ENCODE measurements around the gene C13orf46. TPM values are rescaled to one million over a fixed set of nuclear protein-coding genes. Genes with fewer than 3 reads are reported as not detected.
"Not testable (repeated sequence)": the region's sequence is repeated elsewhere in the genome, so short reads cannot be mapped to it uniquely, and the experiment has no call there.

The C13orf46 gene
- total RNA-seq, 1 donor from 2014 or later: 0.61 TPM

GRCh38 chr13:113913838-113914237, 60.0 kb downstream of the C13orf46 start:
- H3K27ac Mint-ChIP-seq; H3K9me3 Mint-ChIP-seq; intact Hi-C loops (cut with micrococcal nuclease); H3K36me3 Mint-ChIP-seq (ENCODE audit: low read depth); DNase-seq; H3K4me3 Mint-ChIP-seq; H3K4me1 Mint-ChIP-seq: not testable (repeated sequence)
- peaks cover 47% of the 10 kb centered on the region for H3K27me3 Mint-ChIP-seq

DNA sequence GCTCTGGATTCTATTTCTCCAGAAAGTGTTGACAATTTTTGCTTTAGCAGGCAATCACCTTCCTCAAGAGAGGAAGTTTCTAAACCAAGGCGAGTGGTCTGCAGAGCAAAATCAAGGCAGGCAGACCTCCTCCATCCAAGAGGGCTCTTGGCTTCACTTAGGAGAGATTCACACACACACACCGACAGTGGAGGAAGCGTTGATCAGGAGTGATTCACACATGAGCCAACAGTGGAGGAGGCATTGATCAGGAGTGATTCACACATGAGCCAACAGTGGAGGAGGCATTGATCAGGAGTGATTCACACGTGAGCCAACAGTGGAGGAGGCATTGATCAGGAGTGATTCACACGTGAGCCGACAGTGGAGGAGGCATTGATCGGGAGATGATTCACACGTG, 60.5 kb downstream of the C13orf46 start:
- H3K9me3 Mint-ChIP-seq; intact Hi-C loops (cut with micrococcal nuclease); H3K4me1 Mint-ChIP-seq; H3K4me3 Mint-ChIP-seq; H3K27ac Mint-ChIP-seq; H3K36me3 Mint-ChIP-seq (ENCODE audit: low read depth); DNase-seq: not testable (repeated sequence)
- peaks cover 50% of the 10 kb centered on the region for H3K27me3 Mint-ChIP-seq

GRCh38 chr13:113912596-113912995, 61.3 kb downstream of the C13orf46 start:
- intact Hi-C loops (cut with micrococcal nuclease): no loop called here
- H3K27me3 Mint-ChIP-seq: peaks cover 56% of the 10 kb centered on the region
- H3K4me3 Mint-ChIP-seq: no peak overlapping the region
- H3K36me3 Mint-ChIP-seq (ENCODE audit: low read depth): no peaks in the 10 kb centered on the region
- no peaks in the 10 kb centered on the region for H3K9me3 Mint-ChIP-seq
- DNase-seq: no peak
- H3K27ac Mint-ChIP-seq: no peak overlapping the region
- peaks cover 3% of the 10 kb centered on the region for H3K4me1 Mint-ChIP-seq

DNA sequence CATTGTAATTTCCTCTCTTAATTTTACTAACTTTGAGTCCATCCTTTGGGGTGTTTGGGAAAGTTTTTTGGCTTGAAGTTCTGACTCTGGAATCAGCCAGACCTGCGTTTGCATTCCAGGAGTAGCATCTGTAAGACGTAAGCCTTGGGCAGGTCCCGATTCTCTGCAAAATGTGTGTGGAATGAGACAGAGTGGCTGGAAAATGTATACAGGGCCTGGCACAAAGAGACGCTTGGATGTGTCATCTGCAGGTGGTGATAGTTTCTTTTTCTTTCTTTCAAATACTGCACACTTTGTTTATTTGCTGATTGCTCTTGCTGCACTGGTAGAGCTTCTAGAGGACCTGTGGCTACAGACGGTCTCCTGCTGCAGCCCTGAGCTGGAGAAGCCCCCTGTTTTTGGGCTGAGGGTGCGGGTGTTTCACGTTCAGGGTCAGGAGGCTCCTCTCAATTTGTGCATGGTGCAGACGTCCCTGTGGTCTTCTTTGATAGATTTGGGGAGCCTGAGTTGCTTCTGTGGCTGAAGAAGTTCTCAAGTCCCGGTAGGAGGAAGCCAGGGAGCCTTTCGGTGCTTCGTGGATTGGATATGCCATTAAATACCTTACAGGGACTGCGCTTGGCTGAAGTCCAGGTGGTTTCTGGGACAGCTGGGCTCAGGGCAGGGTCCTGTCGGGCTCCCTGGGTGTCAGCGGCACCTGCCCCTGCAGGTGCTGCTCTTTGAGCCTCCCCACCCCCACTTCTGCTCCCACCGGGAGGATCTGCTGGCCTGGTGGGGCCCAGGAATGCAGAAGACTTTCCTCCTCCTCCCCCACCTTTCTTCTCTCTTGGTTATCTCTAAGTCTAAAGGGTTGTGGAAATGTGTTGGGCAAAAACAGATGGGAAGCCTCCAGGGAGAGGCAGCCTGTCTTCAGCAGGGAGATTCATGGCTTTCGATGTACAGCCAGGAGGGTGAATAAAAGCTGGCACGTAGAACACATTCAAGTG, 66.0 kb downstream of the C13orf46 start:
- Mint-ChIP-seq H3K36me3 (ENCODE audit: low read depth) (no peaks in the 10 kb centered on the region), H3K27me3 (peaks cover 50% of the 10 kb centered on the region), H3K9me3 (no peaks in the 10 kb centered on the region), H3K27ac (no peak overlapping the region), H3K4me3 (no peak overlapping the region), H3K4me1 (peaks cover 3% of the 10 kb centered on the region)
- no peak for DNase-seq
- intact Hi-C loops (cut with micrococcal nuclease): no loop called here

- no peak for DNase-seq
- intact Hi-C loops (cut with micrococcal nuclease): no loop called here
Measured at GRCh38 chr13:113906571-113906970, 67.3 kb downstream of the C13orf46 start.

DNA sequence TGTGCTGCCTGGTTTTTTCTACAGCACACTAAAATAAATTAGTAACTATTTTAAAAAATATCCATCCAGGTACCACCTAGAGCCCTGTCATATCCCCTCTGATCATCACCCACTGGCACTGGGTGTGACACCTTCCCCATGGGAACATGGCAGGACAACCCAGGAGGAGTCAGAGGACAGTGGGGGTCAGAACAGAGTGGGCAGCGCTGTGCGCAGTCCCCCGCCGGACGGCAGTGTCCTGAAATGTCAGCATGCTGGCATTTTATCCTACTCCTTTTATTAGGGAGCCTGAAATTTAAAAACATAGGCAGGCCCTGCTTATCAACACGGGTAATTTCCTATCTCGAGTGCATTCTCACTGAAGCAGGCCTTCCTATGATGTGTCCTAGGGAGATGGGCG, 67.9 kb downstream of the C13orf46 start:
- intact Hi-C loops (cut with micrococcal nuclease): no loop called here
- H3K9me3 Mint-ChIP-seq: no peaks in the 10 kb centered on the region
- peaks cover 35% of the 10 kb centered on the region for H3K27me3 Mint-ChIP-seq
- H3K4me3 Mint-ChIP-seq: no peak overlapping the region
- no peaks in the 10 kb centered on the region for H3K4me1 Mint-ChIP-seq
- DNase-seq: no peak
- no peak overlapping the region for H3K27ac Mint-ChIP-seq
- no peaks in the 10 kb centered on the region for H3K36me3 Mint-ChIP-seq (ENCODE audit: low read depth)

More at GRCh38 chr13:113906571-113906970, 67.3 kb downstream of the C13orf46 start:
- no peaks in the 10 kb centered on the region for H3K36me3 Mint-ChIP-seq (ENCODE audit: low read depth)
- no peak overlapping the region for H3K27ac Mint-ChIP-seq
- no peak overlapping the region for H3K4me3 Mint-ChIP-seq
- no peaks in the 10 kb centered on the region for H3K9me3 Mint-ChIP-seq
- H3K27me3 Mint-ChIP-seq: peaks cover 40% of the 10 kb centered on the region
- H3K4me1 Mint-ChIP-seq: no peaks in the 10 kb centered on the region

DNA sequence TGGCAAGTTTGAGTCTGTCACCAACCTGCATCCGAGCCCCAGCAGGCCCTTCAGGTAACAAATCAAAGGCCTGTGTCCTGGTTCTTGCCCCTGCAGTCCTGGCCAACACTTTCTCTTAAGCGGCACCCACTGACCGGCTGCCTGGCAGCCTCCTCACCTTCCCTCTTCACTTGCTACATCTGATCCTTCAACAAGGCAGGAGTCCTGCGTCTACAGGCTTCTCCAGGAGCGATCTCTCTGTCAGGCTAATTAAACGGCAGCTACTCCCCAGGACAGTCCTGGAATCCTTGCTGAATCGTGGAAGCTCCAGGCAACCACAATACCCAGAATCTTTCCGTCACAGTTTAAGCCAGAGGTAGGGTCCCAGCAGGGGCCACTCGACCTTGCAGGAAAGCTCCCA, 68.9 kb downstream of the C13orf46 start:
- no peaks in the 10 kb centered on the region for H3K9me3 Mint-ChIP-seq
- no peak for DNase-seq
- H3K27ac Mint-ChIP-seq: no peak overlapping the region
- intact Hi-C loops (cut with micrococcal nuclease): no loop called here
- H3K4me3 Mint-ChIP-seq: no peak overlapping the region
- peaks cover 26% of the 10 kb centered on the region for H3K27me3 Mint-ChIP-seq
- H3K4me1 Mint-ChIP-seq: no peaks in the 10 kb centered on the region
- H3K36me3 Mint-ChIP-seq (ENCODE audit: low read depth): no peaks in the 10 kb centered on the region

DNA sequence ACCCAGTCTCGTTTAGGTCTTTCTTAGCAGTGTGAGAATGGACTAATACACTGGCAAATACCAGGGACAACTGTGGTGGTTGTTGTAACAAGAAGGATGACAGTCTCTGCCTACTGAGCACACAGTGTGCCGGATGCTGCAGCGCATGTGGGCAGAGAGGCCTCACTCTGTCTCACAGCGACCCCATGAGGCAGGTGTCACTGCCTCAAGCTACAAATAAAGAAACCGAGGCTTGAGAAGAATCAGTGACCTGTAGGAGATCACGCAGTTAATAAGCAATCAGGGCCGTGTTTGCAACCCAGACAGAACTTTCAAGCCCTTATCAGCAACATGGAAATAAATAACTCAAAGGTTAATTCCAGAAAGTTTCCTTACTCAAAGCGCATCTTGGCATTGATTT, 69.5 kb downstream of the C13orf46 start:
- no peak overlapping the region for H3K4me3 Mint-ChIP-seq
- H3K9me3 Mint-ChIP-seq: no peaks in the 10 kb centered on the region
- H3K4me1 Mint-ChIP-seq: no peaks in the 10 kb centered on the region
- peaks cover 22% of the 10 kb centered on the region for H3K27me3 Mint-ChIP-seq
- intact Hi-C loops (cut with micrococcal nuclease): loop anchor here (5.0 kb wide), 1 partner anchor 87 kb away; no protein-coding TSS in a partner anchor
- peak; percentile 70 for DNase-seq
- no peak overlapping the region for H3K27ac Mint-ChIP-seq
- H3K36me3 Mint-ChIP-seq (ENCODE audit: low read depth): no peaks in the 10 kb centered on the region

GRCh38 chr13:113903912-113904311, 70.0 kb downstream of the C13orf46 start:
- intact Hi-C loops (cut with micrococcal nuclease): loop anchor here (5.0 kb wide), 1 partner anchor 87 kb away; no protein-coding TSS in a partner anchor
- Mint-ChIP-seq H3K4me1 (no peaks in the 10 kb centered on the region), H3K4me3 (no peak overlapping the region), H3K9me3 (no peaks in the 10 kb centered on the region), H3K36me3 (ENCODE audit: low read depth) (no peaks in the 10 kb centered on the region), H3K27ac (no peak overlapping the region), H3K27me3 (peaks cover 17% of the 10 kb centered on the region)
- no peak for DNase-seq

Other genes starting within 250 kb of the C13orf46 start
- gene TMEM255B, start 214.8 kb downstream of the C13orf46 start, total RNA-seq: 2.0 and 2.4 TPM in 2 replicates
- 0.17 and 0.54 TPM in 2 replicates for gene GAS6, start 110.0 kb downstream of the C13orf46 start, total RNA-seq
- gene RASA3, start 158.5 kb upstream of the C13orf46 start, total RNA-seq: 15.9 TPM in 2 replicates
- not detected in 2 replicates for gene CFAP97D2, start 205.2 kb upstream of the C13orf46 start, total RNA-seq

Measured in activated CD4-positive, alpha-beta T cell treated with anti-CD3 and anti-CD28 coated beads, Interleukin-2, amount 10 ng/mL, durations not matched to agents 24 days and 14 days (primary cell).